Measurements from ENCODE around the gene POU3F3.

Gene POU3F3

GRCh38 chr2:104870100-104870975, 16.4 kb downstream of the POU3F3 start:
- Histone ChIP-seq H3K4me2 (ENCODE audit: low read length) (no peak overlapping the region), H2AFZ (no peak overlapping the region), H3K9ac (no peak overlapping the region), H3K27me3 (ENCODE audit: control insufficient read depth, insufficient read depth, low read length) (peaks cover 3% of the 10 kb centered on the region), H3K4me1 (no peaks in the 10 kb centered on the region), H3K4me3 (ENCODE audit: low read depth, low read length) (no peak overlapping the region), H3K9me3 (ENCODE audit: control insufficient read depth, low read length) (no peaks in the 10 kb centered on the region), H3K36me3 (ENCODE audit: control insufficient read depth, insufficient read depth, low read length) (no peaks in the 10 kb centered on the region), H3K27ac (no peak overlapping the region), H3K79me2 (no peaks in the 10 kb centered on the region)
- no peak for TF ChIP-seq CTCF (IDR thresholded peaks at IDR 0.05)

GRCh38 chr2:104871649-104871971, 17.7 kb downstream of the POU3F3 start:
- H3K27ac ChIP-seq: no peak overlapping the region
- no peak overlapping the region for H3K9ac ChIP-seq
- H3K27me3 ChIP-seq (ENCODE audit: control insufficient read depth, insufficient read depth, low read length): peaks cover 3% of the 10 kb centered on the region

GRCh38 chr2:104871972-104872865, 18.3 kb downstream of the POU3F3 start:
- H3K9ac ChIP-seq: no peak overlapping the region
- no peak overlapping the region for H3K27ac ChIP-seq
- H3K4me3 ChIP-seq (ENCODE audit: low read depth, low read length): peak overlapping the region; percentile 59
- no peaks in the 10 kb centered on the region for H3K9me3 ChIP-seq (ENCODE audit: control insufficient read depth, low read length)
- no peaks in the 10 kb centered on the region for H3K36me3 ChIP-seq (ENCODE audit: control insufficient read depth, insufficient read depth, low read length)
- H2AFZ ChIP-seq: peak overlapping the region; percentile 38
- H3K4me2 ChIP-seq (ENCODE audit: low read length): peak overlapping the region; percentile 77
- H3K79me2 ChIP-seq: no peaks in the 10 kb centered on the region
- TF ChIP-seq CTCF (IDR thresholded peaks at IDR 0.05): no peak
- no peaks in the 10 kb centered on the region for H3K4me1 ChIP-seq
- peaks cover 3% of the 10 kb centered on the region for H3K27me3 ChIP-seq (ENCODE audit: control insufficient read depth, insufficient read depth, low read length)

More at GRCh38 chr2:104871649-104871971, 17.7 kb downstream of the POU3F3 start:
- Histone ChIP-seq H3K79me2 (no peaks in the 10 kb centered on the region), H2AFZ (no peak overlapping the region), H3K9me3 (ENCODE audit: control insufficient read depth, low read length) (no peaks in the 10 kb centered on the region), H3K4me3 (ENCODE audit: low read depth, low read length) (no peak overlapping the region), H3K4me1 (no peaks in the 10 kb centered on the region), H3K4me2 (ENCODE audit: low read length) (peak overlapping the region; percentile 77), H3K36me3 (ENCODE audit: control insufficient read depth, insufficient read depth, low read length) (no peaks in the 10 kb centered on the region)
- TF ChIP-seq CTCF (IDR thresholded peaks at IDR 0.05): no peak

GRCh38 chr2:104872866-104873688, 19.2 kb downstream of the POU3F3 start:
- no peaks in the 10 kb centered on the region for H3K4me1 ChIP-seq
- H3K27ac ChIP-seq: no peak overlapping the region
- no peaks in the 10 kb centered on the region for H3K79me2 ChIP-seq
- peaks cover 3% of the 10 kb centered on the region for H3K27me3 ChIP-seq (ENCODE audit: control insufficient read depth, insufficient read depth, low read length)
- no peak overlapping the region for H3K9ac ChIP-seq
- H3K36me3 ChIP-seq (ENCODE audit: control insufficient read depth, insufficient read depth, low read length): no peaks in the 10 kb centered on the region
- peak overlapping the region; percentile 78 for H2AFZ ChIP-seq
- no peaks in the 10 kb centered on the region for H3K9me3 ChIP-seq (ENCODE audit: control insufficient read depth, low read length)
- peak; percentile 34 for TF ChIP-seq CTCF (IDR thresholded peaks at IDR 0.05)
- H3K4me2 ChIP-seq (ENCODE audit: low read length): peak overlapping the region; percentile 77
- H3K4me3 ChIP-seq (ENCODE audit: low read depth, low read length): peak overlapping the region; percentile 59

All from parathyroid adenoma (tissue), 2 donors.